ENCODE results near the gene ABCC4. TPM values are rescaled to one million over a fixed set of nuclear protein-coding genes. Genes with fewer than 3 reads are reported as not detected.

ABCC4 gene
- total and polyA plus RNA-seq, 2 experiments from 2014 or later, result 4.3 to 12.2 TPM

DNA sequence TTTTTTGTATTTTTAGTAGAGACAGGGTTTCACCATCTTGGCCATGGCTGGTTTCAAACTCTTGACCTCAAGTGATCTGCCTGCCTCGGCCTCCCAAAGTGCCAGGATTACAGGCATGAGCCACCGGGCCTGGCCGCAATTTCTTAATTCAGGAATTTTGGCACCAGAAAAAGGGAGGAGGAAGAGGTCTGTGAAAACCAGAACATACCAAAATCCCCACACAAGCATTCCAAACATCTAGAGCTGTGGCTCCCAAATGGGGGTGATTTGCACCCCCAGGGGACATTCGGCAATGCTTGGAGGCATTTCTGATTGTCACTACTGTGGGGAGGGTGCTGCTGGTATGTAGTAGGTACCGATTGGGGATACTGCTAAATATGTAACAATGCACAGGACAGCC lies 40.2 kb upstream of the ABCC4 start (continued):
- TF ChIP-seq, protein P1, sequence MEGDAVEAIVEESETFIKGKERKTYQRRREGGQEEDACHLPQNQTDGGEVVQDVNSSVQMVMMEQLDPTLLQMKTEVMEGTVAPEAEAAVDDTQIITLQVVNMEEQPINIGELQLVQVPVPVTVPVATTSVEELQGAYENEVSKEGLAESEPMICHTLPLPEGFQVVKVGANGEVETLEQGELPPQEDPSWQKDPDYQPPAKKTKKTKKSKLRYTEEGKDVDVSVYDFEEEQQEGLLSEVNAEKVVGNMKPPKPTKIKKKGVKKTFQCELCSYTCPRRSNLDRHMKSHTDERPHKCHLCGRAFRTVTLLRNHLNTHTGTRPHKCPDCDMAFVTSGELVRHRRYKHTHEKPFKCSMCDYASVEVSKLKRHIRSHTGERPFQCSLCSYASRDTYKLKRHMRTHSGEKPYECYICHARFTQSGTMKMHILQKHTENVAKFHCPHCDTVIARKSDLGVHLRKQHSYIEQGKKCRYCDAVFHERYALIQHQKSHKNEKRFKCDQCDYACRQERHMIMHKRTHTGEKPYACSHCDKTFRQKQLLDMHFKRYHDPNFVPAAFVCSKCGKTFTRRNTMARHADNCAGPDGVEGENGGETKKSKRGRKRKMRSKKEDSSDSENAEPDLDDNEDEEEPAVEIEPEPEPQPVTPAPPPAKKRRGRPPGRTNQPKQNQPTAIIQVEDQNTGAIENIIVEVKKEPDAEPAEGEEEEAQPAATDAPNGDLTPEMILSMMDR (conservative IDR thresholded peaks at IDR 0.05; ENCODE audit: low read depth in 2 of 2), result no peak
- no peak for TF ChIP-seq NANOG (IDR thresholded peaks at IDR 0.05; ENCODE audit: borderline replicate concordance)
- TF ChIP-seq, protein P2, sequence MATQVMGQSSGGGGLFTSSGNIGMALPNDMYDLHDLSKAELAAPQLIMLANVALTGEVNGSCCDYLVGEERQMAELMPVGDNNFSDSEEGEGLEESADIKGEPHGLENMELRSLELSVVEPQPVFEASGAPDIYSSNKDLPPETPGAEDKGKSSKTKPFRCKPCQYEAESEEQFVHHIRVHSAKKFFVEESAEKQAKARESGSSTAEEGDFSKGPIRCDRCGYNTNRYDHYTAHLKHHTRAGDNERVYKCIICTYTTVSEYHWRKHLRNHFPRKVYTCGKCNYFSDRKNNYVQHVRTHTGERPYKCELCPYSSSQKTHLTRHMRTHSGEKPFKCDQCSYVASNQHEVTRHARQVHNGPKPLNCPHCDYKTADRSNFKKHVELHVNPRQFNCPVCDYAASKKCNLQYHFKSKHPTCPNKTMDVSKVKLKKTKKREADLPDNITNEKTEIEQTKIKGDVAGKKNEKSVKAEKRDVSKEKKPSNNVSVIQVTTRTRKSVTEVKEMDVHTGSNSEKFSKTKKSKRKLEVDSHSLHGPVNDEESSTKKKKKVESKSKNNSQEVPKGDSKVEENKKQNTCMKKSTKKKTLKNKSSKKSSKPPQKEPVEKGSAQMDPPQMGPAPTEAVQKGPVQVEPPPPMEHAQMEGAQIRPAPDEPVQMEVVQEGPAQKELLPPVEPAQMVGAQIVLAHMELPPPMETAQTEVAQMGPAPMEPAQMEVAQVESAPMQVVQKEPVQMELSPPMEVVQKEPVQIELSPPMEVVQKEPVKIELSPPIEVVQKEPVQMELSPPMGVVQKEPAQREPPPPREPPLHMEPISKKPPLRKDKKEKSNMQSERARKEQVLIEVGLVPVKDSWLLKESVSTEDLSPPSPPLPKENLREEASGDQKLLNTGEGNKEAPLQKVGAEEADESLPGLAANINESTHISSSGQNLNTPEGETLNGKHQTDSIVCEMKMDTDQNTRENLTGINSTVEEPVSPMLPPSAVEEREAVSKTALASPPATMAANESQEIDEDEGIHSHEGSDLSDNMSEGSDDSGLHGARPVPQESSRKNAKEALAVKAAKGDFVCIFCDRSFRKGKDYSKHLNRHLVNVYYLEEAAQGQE (IDR thresholded peaks at IDR 0.05; ENCODE audit: unreplicated experiment), result no peak
- no peak for TF ChIP-seq EZH2 (IDR thresholded peaks at IDR 0.05; ENCODE audit: low read depth, unreplicated experiment)
- TF ChIP-seq EZH2phosphoT487 (IDR thresholded peaks at IDR 0.05; ENCODE audit: unreplicated experiment), result no peak
- TF ChIP-seq CREB1 (CRISPR knock-in tag; IDR thresholded peaks at IDR 0.05; ENCODE audit: low read depth), result no peak
- no peak for TF ChIP-seq ZNF331 (CRISPR knock-in tag; IDR thresholded peaks at IDR 0.05; ENCODE audit: low read depth)

DNA sequence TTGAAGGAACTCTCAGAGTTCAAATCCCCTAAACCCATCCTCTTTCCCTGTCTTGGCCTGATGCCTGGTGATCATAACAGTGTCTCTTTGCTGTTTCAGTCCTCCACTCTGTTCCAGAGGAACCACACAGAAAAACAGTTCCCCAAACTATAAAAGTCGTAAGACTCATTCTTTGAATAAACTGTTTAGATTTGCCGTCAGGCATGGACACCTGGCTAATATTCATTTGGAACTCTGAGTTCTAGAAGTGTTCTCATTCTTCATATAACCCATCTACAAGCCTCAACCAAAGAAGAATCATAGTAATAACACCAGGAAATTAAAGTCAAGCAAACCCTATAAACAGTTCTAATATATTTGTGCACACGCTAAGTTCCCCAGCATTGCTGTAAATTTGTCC lies 37.7 kb upstream of the ABCC4 start:
- Mint-ChIP-seq H3K4me3 (no peak overlapping the region), H3K27me3 (ENCODE audit: insufficient read depth, low read depth, poor library complexity) (peaks cover 2% of the 10 kb centered on the region), H3K27ac (no peak overlapping the region), H3K36me3 (ENCODE audit: low read depth) (no peaks in the 10 kb centered on the region), H3K4me1 (no peaks in the 10 kb centered on the region), H3K9me3 (no peaks in the 10 kb centered on the region)
- H2AFZ ChIP-seq, result no peak overlapping the region
- H3K79me2 ChIP-seq (replicated peaks; ENCODE audit: insufficient read depth), result no peaks in the 10 kb centered on the region
- H3K36me3 ChIP-seq (ENCODE audit: insufficient read depth), result no peaks in the 10 kb centered on the region
- no peak for ATAC-seq
- H3K4me2 ChIP-seq, result no peak overlapping the region
- H3K9me2 ChIP-seq (ENCODE audit: insufficient read depth), result no peaks in the 10 kb centered on the region
- H3K27me3 ChIP-seq (ENCODE audit: insufficient read depth), result no peaks in the 10 kb centered on the region
- H3F3A ChIP-seq (replicated peaks; ENCODE audit: low read depth), result no peaks in the 10 kb centered on the region
- DNase-seq (ENCODE audit: low spot score), result no peak
- TF ChIP-seq, protein P3, sequence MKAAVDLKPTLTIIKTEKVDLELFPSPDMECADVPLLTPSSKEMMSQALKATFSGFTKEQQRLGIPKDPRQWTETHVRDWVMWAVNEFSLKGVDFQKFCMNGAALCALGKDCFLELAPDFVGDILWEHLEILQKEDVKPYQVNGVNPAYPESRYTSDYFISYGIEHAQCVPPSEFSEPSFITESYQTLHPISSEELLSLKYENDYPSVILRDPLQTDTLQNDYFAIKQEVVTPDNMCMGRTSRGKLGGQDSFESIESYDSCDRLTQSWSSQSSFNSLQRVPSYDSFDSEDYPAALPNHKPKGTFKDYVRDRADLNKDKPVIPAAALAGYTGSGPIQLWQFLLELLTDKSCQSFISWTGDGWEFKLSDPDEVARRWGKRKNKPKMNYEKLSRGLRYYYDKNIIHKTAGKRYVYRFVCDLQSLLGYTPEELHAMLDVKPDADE (IDR thresholded peaks at IDR 0.05), result no peak
- TF ChIP-seq NANOG (IDR thresholded peaks at IDR 0.05; ENCODE audit: borderline replicate concordance), result no peak
- TF ChIP-seq EZH2phosphoT487 (IDR thresholded peaks at IDR 0.05; ENCODE audit: unreplicated experiment), result no peak
- no peak for TF ChIP-seq JUNB (IDR thresholded peaks at IDR 0.05; ENCODE audit: unreplicated experiment)
- TF ChIP-seq ZNF331 (CRISPR knock-in tag; IDR thresholded peaks at IDR 0.05; ENCODE audit: low read depth), result no peak
- TF ChIP-seq, protein P2 (IDR thresholded peaks at IDR 0.05; ENCODE audit: unreplicated experiment), result no peak
- no peak for TF ChIP-seq STAT1 (IDR thresholded peaks at IDR 0.05; ENCODE audit: unreplicated experiment)
- TF ChIP-seq ZNF114 (CRISPR knock-in tag; IDR thresholded peaks at IDR 0.05), result no peak
- TF ChIP-seq, protein P1 (conservative IDR thresholded peaks at IDR 0.05; ENCODE audit: low read depth in 2 of 2), result no peak
- no peak for TF ChIP-seq POLR2AphosphoS5 (IDR thresholded peaks at IDR 0.05; ENCODE audit: low read depth)
- no peak for TF ChIP-seq CREB1 (CRISPR knock-in tag; IDR thresholded peaks at IDR 0.05; ENCODE audit: low read depth)
- no peaks in the 10 kb centered on the region for H3K4me1 ChIP-seq (ENCODE audit: insufficient read depth)
- no peaks in the 10 kb centered on the region for H4K20me1 ChIP-seq (replicated peaks; ENCODE audit: insufficient read depth)
- no peak overlapping the region for H3K4me3 ChIP-seq
- no peak overlapping the region for H3K27ac ChIP-seq (ENCODE audit: low read depth)
